IPS-NIHi11 (cell line): ENCODE measurements around the gene SCAMP5.

Source experiments
- DNase-seq: peaks from one replicate; pipeline ENCODE4 v3.0.0; 2012; ENCODE audit warnings: mixed read lengths, low spot score

The SCAMP5 gene

GRCh38 chr15:75045332-75046015, 50.1 kb downstream of the SCAMP5 start:
- no peak for DNase-seq

GRCh38 chr15:75048394-75048793, 53.0 kb downstream of the SCAMP5 start:
- DNase-seq = no peak

GRCh38 chr15:75049392-75049791, 54.0 kb downstream of the SCAMP5 start:
- DNase-seq = no peak

GRCh38 chr15:75050283-75050682, 54.9 kb downstream of the SCAMP5 start:
- DNase-seq = no peak

GRCh38 chr15:75051191-75051608, 55.8 kb downstream of the SCAMP5 start:
- DNase-seq = no peak

- no peak for DNase-seq
Measured at GRCh38 chr15:75051711-75052110, 56.3 kb downstream of the SCAMP5 start.

- DNase-seq = no peak
Measured at GRCh38 chr15:75052972-75053747, 57.8 kb downstream of the SCAMP5 start.

- DNase-seq = no peak
Measured at GRCh38 chr15:75053748-75054125, 58.4 kb downstream of the SCAMP5 start.

GRCh38 chr15:75054172-75054897, 59.0 kb downstream of the SCAMP5 start:
- DNase-seq = no peak

GRCh38 chr15:75056036-75056435, 60.7 kb downstream of the SCAMP5 start:
- DNase-seq = no peak

- peak; percentile 41 for DNase-seq
Measured at GRCh38 chr15:75058127-75058905, 63.0 kb downstream of the SCAMP5 start.

- DNase-seq = no peak
Measured at GRCh38 chr15:75059607-75060006, 64.2 kb downstream of the SCAMP5 start.

- no peak for DNase-seq
Measured at GRCh38 chr15:75061272-75061671, 65.9 kb downstream of the SCAMP5 start.

GRCh38 chr15:75062706-75063105, 67.3 kb downstream of the SCAMP5 start:
- DNase-seq = no peak

GRCh38 chr15:75063338-75063737, 68.0 kb downstream of the SCAMP5 start:
- no peak for DNase-seq

GRCh38 chr15:75063889-75064288, 68.5 kb downstream of the SCAMP5 start:
- no peak for DNase-seq

- no peak for DNase-seq
Measured at GRCh38 chr15:75064846-75065245, 69.5 kb downstream of the SCAMP5 start.

- no peak for DNase-seq
Measured at GRCh38 chr15:75065467-75065850, 70.1 kb downstream of the SCAMP5 start.

- DNase-seq = no peak
Measured at GRCh38 chr15:75065851-75066509, 70.6 kb downstream of the SCAMP5 start.

- DNase-seq = no peak
Measured at GRCh38 chr15:75067123-75067830, 71.9 kb downstream of the SCAMP5 start.

GRCh38 chr15:75068748-75069147, 73.4 kb downstream of the SCAMP5 start:
- DNase-seq = no peak
